Measurements from ENCODE around the gene PPEF2.

- TF ChIP-seq EP300 (IDR thresholded peaks at IDR 0.05; ENCODE audit: borderline replicate concordance) (no peak), REST (IDR thresholded peaks at IDR 0.05; ENCODE audit: low read depth) (no peak), USF1 (IDR thresholded peaks at IDR 0.05) (no peak), YY1 (IDR thresholded peaks at IDR 0.05; ENCODE audit: low read depth) (no peak), CREB1 (IDR thresholded peaks at IDR 0.05; ENCODE audit: low read depth) (no peak), RAD21 (IDR thresholded peaks at IDR 0.05; ENCODE audit: low read depth) (no peak), FOXM1 (IDR thresholded peaks at IDR 0.05; ENCODE audit: borderline replicate concordance, low read depth) (no peak), CEBPB (IDR thresholded peaks at IDR 0.05) (no peak), TCF12 (IDR thresholded peaks at IDR 0.05; ENCODE audit: low read depth) (no peak), NFIC (IDR thresholded peaks at IDR 0.05) (no peak), TAF1 (IDR thresholded peaks at IDR 0.05; ENCODE audit: low read depth) (no peak), MAX (IDR thresholded peaks at IDR 0.05) (no peak)
Observed at GRCh38 chr4:75904076-75904475, 1.8 kb upstream of the PPEF2 start.
